Measurements from ENCODE around the gene PCBD2.

- TF ChIP-seq POLR2A (IDR thresholded peaks at IDR 0.05) (no peak), CTCF (IDR thresholded peaks at IDR 0.05 in 4 of 5, conservative IDR thresholded peaks at IDR 0.05 in 1 of 5) (no peak)
Measured at GRCh38 chr5:134873494-134873893, 31.4 kb upstream of the PCBD2 start.
